ENCODE data around the gene OOSP2. TPM values are rescaled to one million over a fixed set of nuclear protein-coding genes. Genes with fewer than 3 reads are reported as not detected.

OOSP2 gene
- total RNA-seq, 1 experiment from 2014 or later: not detected

DNA sequence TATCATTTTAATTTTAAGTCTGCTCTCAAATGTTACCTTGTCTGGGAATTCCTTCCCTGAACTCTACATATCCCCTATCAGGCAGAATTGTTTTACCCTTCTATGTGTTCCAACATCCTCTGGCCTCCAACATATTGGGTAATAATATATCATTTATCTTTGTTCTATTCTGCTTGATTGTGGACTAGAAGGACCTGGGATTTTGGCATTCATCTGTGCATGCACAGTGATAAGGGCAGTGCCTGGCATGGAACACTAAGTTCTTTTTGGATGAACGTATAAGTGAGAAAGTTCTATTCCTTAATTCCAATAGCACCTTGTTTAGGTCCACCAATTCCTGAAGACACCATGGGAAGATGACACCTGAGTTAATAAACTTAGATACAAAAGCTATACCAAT, 47.0 kb downstream of the OOSP2 start:
- no peaks in the 10 kb centered on the region for H4K20me1 ChIP-seq (ENCODE audit: control insufficient read depth, insufficient read depth, insufficient read length)
- no peak overlapping the region for H3K27ac ChIP-seq (ENCODE audit: insufficient read length, low read depth, low read length)
- no peak overlapping the region for H4K91ac ChIP-seq (ENCODE audit: insufficient read length, low read depth, low read length)
- no peak overlapping the region for H2BK5ac ChIP-seq (ENCODE audit: insufficient read length, low read length)
- H2AFZ ChIP-seq (ENCODE audit: low read length): no peak overlapping the region
- WGBS (ENCODE audit: extremely low coverage, insufficient read length, low lambda C conversion rate): no CpG with 5 or more reads among the region's 1 CpG
- H2BK12ac ChIP-seq (ENCODE audit: insufficient read length, low read depth, low read length): no peak overlapping the region
- no peaks in the 10 kb centered on the region for H3K4me1 ChIP-seq (ENCODE audit: insufficient read depth, low read length)
- no peak overlapping the region for H3K23ac ChIP-seq (ENCODE audit: insufficient read length, low read depth, low read length)
- H3K4me3 Mint-ChIP-seq: no peak overlapping the region
- H3K27me3 Mint-ChIP-seq (ENCODE audit: low read depth): no peaks in the 10 kb centered on the region; the same call in 1 of the 2 replicates
- H3K9ac ChIP-seq (ENCODE audit: extremely low read depth, insufficient read length, low read length): no peak overlapping the region
- H3K27me3 ChIP-seq (ENCODE audit: insufficient read depth, low read length): no peaks in the 10 kb centered on the region
- no peak overlapping the region for H3K4me2 ChIP-seq (ENCODE audit: insufficient read depth, insufficient read length, low read length)
- no peak for DNase-seq
- no peak overlapping the region for H4K8ac ChIP-seq (replicated peaks; ENCODE audit: insufficient read length, low read depth, low read length)
- H3K23me2 ChIP-seq (ENCODE audit: insufficient read length, low read depth, low read length, poor library complexity, severe bottlenecking): no peaks in the 10 kb centered on the region
- no peak overlapping the region for H3K27ac Mint-ChIP-seq
- H3K56ac ChIP-seq (ENCODE audit: insufficient read length, low read depth, low read length): no peak overlapping the region
- no peak overlapping the region for H3K18ac ChIP-seq (ENCODE audit: insufficient read length, low read depth, low read length)
- no peak overlapping the region for H2BK20ac ChIP-seq (ENCODE audit: low read depth, low read length, poor library complexity, severe bottlenecking)
- H3K4me1 Mint-ChIP-seq: no peaks in the 10 kb centered on the region
- no peak overlapping the region for H2AK5ac ChIP-seq (ENCODE audit: insufficient read length, low read length)
- H3K14ac ChIP-seq (ENCODE audit: insufficient read depth, low read length): no peak overlapping the region
- no peaks in the 10 kb centered on the region; a peak in 1 of 7 replicates for H3K36me3 Mint-ChIP-seq (ENCODE audit: insufficient read depth in 1 of 3, low read depth in 3 of 3)
- no peak overlapping the region for H4K5ac ChIP-seq (ENCODE audit: insufficient read length, low read depth, low read length)
- H3T11ph ChIP-seq (ENCODE audit: low read length): no peak overlapping the region
- H2BK15ac ChIP-seq (ENCODE audit: low read depth, low read length): no peak overlapping the region
- H3K79me1 ChIP-seq (ENCODE audit: insufficient read depth, low read depth, low read length, poor library complexity, severe bottlenecking): no peaks in the 10 kb centered on the region
- TF ChIP-seq, protein P1, sequence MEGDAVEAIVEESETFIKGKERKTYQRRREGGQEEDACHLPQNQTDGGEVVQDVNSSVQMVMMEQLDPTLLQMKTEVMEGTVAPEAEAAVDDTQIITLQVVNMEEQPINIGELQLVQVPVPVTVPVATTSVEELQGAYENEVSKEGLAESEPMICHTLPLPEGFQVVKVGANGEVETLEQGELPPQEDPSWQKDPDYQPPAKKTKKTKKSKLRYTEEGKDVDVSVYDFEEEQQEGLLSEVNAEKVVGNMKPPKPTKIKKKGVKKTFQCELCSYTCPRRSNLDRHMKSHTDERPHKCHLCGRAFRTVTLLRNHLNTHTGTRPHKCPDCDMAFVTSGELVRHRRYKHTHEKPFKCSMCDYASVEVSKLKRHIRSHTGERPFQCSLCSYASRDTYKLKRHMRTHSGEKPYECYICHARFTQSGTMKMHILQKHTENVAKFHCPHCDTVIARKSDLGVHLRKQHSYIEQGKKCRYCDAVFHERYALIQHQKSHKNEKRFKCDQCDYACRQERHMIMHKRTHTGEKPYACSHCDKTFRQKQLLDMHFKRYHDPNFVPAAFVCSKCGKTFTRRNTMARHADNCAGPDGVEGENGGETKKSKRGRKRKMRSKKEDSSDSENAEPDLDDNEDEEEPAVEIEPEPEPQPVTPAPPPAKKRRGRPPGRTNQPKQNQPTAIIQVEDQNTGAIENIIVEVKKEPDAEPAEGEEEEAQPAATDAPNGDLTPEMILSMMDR (conservative IDR thresholded peaks at IDR 0.05): no peak
- no peak overlapping the region for H3K4ac ChIP-seq (ENCODE audit: low read depth, low read length)
- no peak overlapping the region for H2BK120ac ChIP-seq (ENCODE audit: low read depth, low read length, poor library complexity, severe bottlenecking)
- H3K9me3 Mint-ChIP-seq: no peaks in the 10 kb centered on the region
- no peaks in the 10 kb centered on the region for H3K9me3 ChIP-seq (ENCODE audit: control insufficient read depth, low read depth, low read length)
- H3K79me2 ChIP-seq (ENCODE audit: insufficient read depth, low read length): no peaks in the 10 kb centered on the region

All from H9 (cell line).